H1 (cell line): ENCODE data around the gene MACROD2.

Experiments
- JUND ChIP-seq: IDR thresholded peaks from 2 replicates; pipeline ENCODE4 v1.6.1; 2011; ENCODE audit warnings: mild to moderate bottlenecking, improper control_type of control experiment, low read length
- SUZ12 ChIP-seq: fragments of 200-600 bp; sonication (generic); IDR thresholded peaks from 2 replicates; pipeline ENCODE4 v1.6.1; 2012; ENCODE audit warnings: mild to moderate bottlenecking, inconsistent platforms, low read length, moderate library complexity, mixed read lengths
- TF ChIP-seq, protein P1 (sequence below), 3 experiments: IDR thresholded peaks; 1 replicate in 2 of 3; 2 replicates in 1 of 3; pipeline versions ENCODE4 v1.5.1 to v1.6.1; 2011; ENCODE audit warnings: low read length in 3 of 3, mild to moderate bottlenecking in 3 of 3, inconsistent platforms in 2 of 3, low read depth in 1 of 3, moderate library complexity in 1 of 3; ENCODE audit not compliant: insufficient read depth in 1 of 3; ENCODE audit errors: control extremely low read depth in 1 of 3

DNA sequence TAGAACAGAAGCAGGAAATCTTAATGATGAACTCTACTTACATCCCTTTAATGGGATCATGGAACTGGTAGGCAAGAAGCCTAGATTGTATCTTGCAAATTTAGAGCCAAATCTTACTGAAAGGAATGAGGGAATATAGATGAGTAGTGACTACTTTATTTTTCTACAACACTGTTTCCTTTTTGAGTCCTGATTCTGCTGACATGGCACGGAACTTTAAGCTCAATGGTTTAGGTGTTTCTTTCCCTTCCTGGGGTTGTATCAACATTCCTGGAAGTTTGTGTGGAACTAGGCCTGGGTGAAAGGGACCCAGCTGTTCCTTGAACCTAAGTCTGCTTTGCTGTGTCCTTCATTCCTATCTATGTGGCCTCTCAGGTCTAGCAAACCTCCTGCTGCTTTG, 1047.4 kb downstream of the MACROD2 start:
- TF ChIP-seq, protein P1, sequence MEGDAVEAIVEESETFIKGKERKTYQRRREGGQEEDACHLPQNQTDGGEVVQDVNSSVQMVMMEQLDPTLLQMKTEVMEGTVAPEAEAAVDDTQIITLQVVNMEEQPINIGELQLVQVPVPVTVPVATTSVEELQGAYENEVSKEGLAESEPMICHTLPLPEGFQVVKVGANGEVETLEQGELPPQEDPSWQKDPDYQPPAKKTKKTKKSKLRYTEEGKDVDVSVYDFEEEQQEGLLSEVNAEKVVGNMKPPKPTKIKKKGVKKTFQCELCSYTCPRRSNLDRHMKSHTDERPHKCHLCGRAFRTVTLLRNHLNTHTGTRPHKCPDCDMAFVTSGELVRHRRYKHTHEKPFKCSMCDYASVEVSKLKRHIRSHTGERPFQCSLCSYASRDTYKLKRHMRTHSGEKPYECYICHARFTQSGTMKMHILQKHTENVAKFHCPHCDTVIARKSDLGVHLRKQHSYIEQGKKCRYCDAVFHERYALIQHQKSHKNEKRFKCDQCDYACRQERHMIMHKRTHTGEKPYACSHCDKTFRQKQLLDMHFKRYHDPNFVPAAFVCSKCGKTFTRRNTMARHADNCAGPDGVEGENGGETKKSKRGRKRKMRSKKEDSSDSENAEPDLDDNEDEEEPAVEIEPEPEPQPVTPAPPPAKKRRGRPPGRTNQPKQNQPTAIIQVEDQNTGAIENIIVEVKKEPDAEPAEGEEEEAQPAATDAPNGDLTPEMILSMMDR (IDR thresholded peaks at IDR 0.05; ENCODE audit: control extremely low read depth in 1 of 3, insufficient read depth in 1 of 3, low read depth in 1 of 3, low read length in 3 of 3), result no peak
- TF ChIP-seq SUZ12 (no peak), JUND (no peak)
